Measurements from ENCODE around the gene COG3.

COG3 gene

GRCh38 chr13:45554604-45555109, 89.9 kb downstream of the COG3 start:
- no peak for DNase-seq

- DNase-seq, result no peak
Measured at GRCh38 chr13:45564133-45564776, 99.5 kb downstream of the COG3 start.

GRCh38 chr13:45565331-45565730, 100.6 kb downstream of the COG3 start:
- no peak for DNase-seq

DNA sequence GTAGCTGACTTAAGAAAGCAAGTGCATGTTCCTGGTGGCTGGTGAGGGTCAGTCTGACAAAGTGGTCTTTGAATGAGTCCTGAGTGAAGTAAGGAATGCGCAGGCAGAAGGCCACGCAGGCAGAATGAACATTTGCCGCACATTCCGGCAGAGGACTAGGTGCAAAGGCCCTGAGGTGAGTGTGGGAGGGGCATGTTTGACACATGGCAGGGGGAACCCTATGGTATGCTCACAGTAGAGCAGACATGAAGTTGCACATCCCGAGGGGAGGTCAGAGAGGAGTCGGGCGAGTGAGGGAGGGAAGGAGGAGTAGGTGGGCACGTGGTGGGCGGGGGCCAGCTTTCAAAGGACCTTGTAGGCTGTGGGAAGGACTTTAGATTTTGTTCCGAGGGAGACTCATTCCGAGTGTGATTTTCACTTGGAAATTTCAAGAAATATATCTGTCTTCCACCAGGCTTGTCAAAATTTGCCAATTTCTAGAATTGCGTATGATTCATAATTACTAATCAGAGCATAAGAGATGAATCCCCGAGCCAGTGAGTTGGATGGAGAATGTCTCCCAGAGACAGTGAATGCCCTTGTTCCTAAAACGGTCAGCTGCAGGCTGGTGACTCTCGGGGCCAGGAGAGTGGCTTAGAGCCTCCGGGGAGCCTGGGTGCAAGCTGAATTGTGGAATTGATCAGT, 110.5 kb downstream of the COG3 start:
- DNase-seq, result no peak

DNA sequence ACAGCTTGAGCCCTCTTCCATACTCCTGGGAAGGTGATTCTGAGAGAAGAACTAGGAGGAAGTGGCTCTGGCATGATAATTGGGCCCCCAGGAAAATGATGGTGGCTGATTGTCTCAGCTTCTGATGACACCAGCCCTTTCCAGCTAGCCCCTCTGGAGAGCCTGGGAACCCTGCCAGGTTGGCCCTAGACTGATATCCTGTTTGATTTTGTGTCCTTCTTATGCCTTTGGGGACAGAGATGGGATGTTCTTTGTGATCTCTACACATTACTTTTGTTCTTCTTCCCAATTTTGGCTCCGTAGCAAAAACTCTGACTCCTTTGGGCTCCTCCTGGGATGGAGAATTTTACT, 111.1 kb downstream of the COG3 start:
- no peak for DNase-seq

DNA sequence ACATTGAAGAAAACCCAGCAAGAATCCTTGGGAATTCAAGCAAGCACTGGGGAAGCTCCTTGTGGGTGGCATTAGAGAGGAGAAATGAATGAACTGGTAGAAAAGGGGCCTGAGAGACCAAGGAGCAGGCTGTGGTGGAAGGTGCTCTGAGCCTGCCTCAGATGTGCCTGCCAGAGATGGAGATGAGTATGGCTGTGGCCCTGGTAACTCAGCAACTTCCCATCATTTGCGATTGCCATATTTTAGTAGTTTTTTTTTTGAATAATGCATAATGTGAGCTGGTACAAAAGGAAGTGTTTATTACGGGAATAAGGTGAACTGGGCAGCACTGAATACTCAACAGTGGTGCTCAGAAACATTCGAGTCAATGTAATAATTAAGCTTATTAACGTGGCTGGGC, 111.7 kb downstream of the COG3 start:
- no peak for DNase-seq

DNA sequence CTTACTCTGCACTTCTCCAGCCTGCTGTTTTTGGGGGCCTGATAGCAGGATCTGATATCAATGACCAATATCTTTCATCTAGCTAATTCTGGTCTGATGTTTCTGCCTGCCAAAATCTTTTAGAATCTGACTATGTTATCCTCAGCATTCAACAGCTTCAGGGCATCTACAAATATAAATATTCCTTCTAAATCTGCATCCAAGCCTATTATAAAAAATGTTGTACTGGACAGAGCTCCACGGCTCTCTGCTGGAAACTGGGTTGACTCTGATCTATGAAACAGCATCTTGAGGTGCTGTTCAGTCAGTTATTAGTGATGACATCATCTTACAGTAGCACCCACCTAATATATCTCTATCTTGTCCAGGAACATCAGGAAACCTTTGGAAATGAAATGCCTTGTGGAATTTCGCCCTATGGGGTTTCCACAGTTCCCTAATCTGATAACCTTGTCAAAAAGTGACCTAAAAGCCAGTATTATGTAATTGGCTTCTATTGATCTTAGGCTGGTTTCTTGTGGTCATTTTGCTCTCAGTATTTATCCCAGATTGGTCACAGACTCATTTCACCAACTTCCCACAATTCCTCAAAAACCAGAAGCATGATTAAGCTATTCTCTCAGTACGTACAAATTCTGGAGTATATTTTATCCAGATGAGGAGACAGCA, 117.8 kb downstream of the COG3 start:
- no peak for DNase-seq

- no peak for DNase-seq
Measured at GRCh38 chr13:45584816-45585215, 120.1 kb downstream of the COG3 start.
